ENCODE data around the gene KCNB1. TPM values are rescaled to one million over a fixed set of nuclear protein-coding genes. Genes with fewer than 3 reads are reported as not detected.

The KCNB1 gene
- total RNA-seq, 4 donors from 2014 or later = 3.9 to 11.7 (median 6.7) TPM

DNA sequence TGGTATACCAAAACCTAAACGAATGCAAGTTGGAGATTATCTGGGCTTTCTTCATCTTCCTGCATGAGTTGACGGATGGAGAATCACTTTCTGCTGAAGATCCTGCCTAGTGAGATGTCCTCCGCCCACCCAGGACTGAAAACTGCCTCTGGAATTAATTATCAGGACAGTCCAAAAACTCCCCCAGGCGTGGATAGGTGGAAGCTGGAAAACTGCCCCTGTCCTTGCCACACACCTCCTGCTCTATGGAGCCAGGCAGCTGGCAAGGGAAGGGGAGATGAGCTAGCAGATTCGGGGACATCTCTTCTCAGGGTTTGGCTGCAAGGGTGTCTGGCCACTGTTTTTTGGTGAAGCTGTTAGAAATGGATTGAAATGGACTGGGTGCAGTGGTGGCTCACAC, 115.4 kb downstream of the KCNB1 start:
- H3K9me3 ChIP-seq = no peaks in the 10 kb centered on the region
- DNase-seq (ENCODE audit: low spot score in 2 of 2) = no peak
- TF ChIP-seq, protein P1, sequence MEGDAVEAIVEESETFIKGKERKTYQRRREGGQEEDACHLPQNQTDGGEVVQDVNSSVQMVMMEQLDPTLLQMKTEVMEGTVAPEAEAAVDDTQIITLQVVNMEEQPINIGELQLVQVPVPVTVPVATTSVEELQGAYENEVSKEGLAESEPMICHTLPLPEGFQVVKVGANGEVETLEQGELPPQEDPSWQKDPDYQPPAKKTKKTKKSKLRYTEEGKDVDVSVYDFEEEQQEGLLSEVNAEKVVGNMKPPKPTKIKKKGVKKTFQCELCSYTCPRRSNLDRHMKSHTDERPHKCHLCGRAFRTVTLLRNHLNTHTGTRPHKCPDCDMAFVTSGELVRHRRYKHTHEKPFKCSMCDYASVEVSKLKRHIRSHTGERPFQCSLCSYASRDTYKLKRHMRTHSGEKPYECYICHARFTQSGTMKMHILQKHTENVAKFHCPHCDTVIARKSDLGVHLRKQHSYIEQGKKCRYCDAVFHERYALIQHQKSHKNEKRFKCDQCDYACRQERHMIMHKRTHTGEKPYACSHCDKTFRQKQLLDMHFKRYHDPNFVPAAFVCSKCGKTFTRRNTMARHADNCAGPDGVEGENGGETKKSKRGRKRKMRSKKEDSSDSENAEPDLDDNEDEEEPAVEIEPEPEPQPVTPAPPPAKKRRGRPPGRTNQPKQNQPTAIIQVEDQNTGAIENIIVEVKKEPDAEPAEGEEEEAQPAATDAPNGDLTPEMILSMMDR (IDR thresholded peaks at IDR 0.05) = no peak
- peaks cover 0 to 13% (median 0%) of the 10 kb centered on the region in 4 donors for H3K4me1 ChIP-seq
- WGBS, 2 donors = 54 to 68% methylated on average over 4 to 5 of the region's 5 CpGs
- H3K27ac ChIP-seq = no peak overlapping the region
- no peaks in the 10 kb centered on the region for H3K27me3 ChIP-seq
- no peaks in the 10 kb centered on the region for H3K36me3 ChIP-seq
- H3K4me3 ChIP-seq = no peak overlapping the region

DNA sequence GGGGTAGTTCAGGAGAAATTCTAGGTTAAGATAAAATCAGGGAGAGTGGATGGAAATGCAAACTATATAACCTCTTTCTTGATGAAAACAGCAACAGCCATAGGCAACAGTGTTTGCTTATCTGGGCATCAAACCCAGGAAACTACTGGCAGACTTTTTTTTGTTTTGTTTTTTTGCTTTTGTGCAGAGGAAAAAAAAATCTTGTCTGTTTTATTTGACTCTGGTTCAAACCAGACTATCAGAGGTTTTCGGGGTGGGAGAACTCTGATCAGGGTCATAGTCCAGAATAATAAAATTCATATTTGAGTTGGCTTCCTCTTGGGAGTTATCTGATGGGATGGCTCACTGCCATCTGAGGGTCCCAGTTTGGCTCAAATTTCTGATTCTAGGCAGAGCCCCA, 115.8 kb downstream of the KCNB1 start:
- no peak for DNase-seq (ENCODE audit: low spot score in 2 of 2)
- no peaks in the 10 kb centered on the region for H3K36me3 ChIP-seq

DNA sequence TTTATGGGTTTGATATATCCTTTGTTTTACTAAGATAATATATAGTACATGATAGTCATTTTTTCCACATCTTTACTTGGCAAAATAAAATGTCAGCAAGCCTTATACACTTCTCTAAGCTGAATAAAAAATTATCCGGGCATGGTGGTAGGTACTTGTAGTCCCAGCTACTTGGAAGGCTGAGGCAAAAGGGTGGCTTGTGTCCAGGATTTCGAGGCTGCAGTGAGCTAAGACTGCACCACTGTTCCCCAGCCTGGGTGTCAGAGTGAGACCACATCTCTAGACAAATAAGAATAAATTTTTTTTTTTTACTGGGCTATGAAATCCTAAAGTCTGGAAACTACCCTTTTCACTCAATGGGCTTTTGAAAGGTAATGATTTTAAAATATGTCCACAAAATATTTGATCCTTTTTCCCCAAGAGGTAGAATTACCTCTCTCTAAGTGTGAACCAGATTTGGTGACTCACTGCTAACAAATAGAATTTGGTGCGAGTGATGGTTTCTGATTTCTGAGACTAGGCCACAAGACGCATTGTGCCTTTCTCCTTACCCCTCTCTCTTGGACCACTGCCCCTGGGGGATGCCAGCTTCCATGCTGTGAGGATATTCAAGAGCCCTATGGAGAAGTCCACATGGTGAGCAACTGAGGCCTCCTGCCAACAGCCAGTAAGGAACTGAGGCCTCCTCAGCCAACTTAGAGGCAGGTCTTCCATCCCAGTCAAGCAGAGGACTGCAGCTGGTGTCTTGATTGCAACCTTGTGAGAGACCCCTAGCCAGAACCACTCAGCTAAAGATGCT, 120.4 kb downstream of the KCNB1 start:
- Histone ChIP-seq H3K36me3 (no peaks in the 10 kb centered on the region), H3K4me1 (peaks cover 0 to 13% (median 0%) of the 10 kb centered on the region in 4 donors), H3K27ac (no peak overlapping the region), H3K9me3 (no peaks in the 10 kb centered on the region), H3K27me3 (no peaks in the 10 kb centered on the region), H3K4me3 (no peak overlapping the region)
- 57 to 83% methylated on average over 4 of the region's 4 CpGs for WGBS, 2 donors
- TF ChIP-seq POLR2A (IDR thresholded peaks at IDR 0.05) = no peak
- TF ChIP-seq EP300 (IDR thresholded peaks at IDR 0.05) = no peak
- TF ChIP-seq, protein P1 (IDR thresholded peaks at IDR 0.05) = no peak
- DNase-seq (ENCODE audit: low spot score in 2 of 2) = no peak

More for the DNA sequence above, 115.8 kb downstream of the KCNB1 start:
- 43 to 48% methylated on average over 1 of the region's 1 CpG for WGBS, 2 donors
- Histone ChIP-seq H3K27me3 (no peaks in the 10 kb centered on the region), H3K27ac (no peak overlapping the region), H3K4me3 (no peak overlapping the region), H3K4me1 (peaks cover 0 to 13% (median 0%) of the 10 kb centered on the region in 4 donors), H3K9me3 (no peaks in the 10 kb centered on the region)
- TF ChIP-seq, protein P1 (IDR thresholded peaks at IDR 0.05) = no peak
- no peak for TF ChIP-seq POLR2A (IDR thresholded peaks at IDR 0.05)
- no peak for TF ChIP-seq EP300 (IDR thresholded peaks at IDR 0.05)

DNA sequence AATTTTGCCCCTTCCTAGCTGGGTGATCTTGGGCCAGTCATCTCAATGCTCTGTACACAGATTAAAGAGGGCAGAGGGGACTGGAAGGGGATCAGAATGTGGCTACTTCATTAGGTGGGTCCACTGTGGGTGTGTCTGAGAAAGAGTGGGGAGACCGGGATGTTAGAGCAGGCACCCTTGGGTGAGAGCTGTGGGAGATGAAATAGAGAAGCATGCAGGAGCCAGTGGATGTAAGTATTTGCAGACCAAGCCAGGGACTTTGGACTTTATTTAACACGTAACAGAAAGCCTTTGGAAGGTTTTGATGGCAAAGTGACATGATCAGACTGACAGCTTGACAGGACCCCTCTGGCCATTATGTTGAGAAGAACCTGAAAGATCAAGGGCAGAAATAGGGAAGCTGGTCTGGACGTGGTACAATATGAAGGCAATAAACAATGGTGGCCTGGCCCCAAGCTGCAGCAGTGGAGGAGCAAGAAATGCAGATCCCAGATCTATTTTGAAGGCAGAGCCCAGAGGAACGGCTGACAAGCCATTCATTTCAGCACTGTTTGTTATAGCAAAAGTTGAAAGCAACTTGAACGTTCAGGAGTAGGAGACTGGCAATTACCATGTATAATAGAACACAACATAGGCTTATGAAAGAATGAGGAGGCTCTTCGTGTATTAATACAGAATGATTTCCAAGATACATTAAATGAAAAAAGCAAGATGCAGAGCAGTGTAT, 122.1 kb downstream of the KCNB1 start:
- Histone ChIP-seq H3K9me3 (no peaks in the 10 kb centered on the region), H3K27me3 (no peaks in the 10 kb centered on the region), H3K4me1 (no peaks in the 10 kb centered on the region), H3K27ac (no peak overlapping the region), H3K36me3 (no peaks in the 10 kb centered on the region), H3K4me3 (no peak overlapping the region)
- DNase-seq (ENCODE audit: low spot score in 2 of 2) = no peak
- 54 to 66% methylated on average over 6 of the region's 6 CpGs for WGBS, 2 donors
- TF ChIP-seq POLR2A (IDR thresholded peaks at IDR 0.05) (no peak), EP300 (IDR thresholded peaks at IDR 0.05) (no peak)
- TF ChIP-seq, protein P1 (IDR thresholded peaks at IDR 0.05) = no peak

DNA sequence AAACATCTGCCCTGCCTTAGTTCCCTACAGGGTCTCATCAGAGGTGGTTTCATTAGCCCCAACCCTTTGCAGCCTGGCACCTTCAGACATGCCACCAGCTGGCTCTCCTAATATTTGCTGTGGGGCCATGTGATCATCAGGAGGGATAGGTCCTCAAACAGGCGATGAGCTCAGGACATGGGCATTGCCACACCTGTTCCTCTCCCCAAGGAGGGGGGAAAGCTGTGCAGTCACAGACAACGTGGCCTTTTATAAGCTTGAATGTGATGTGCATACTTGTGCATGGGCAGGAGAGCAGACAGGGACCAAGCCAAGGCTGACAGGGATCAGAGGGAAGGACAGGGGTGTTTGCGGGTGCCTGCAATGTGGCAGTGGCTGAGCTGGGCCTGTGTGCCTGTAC, 125.8 kb downstream of the KCNB1 start:
- WGBS, 2 donors = 64 to 68% methylated on average over 3 of the region's 3 CpGs

More for the DNA sequence above, 125.8 kb downstream of the KCNB1 start:
- no peak for TF ChIP-seq EP300 (IDR thresholded peaks at IDR 0.05)
- no peak for TF ChIP-seq POLR2A (IDR thresholded peaks at IDR 0.05)
- TF ChIP-seq, protein P1 (IDR thresholded peaks at IDR 0.05) = no peak
- Histone ChIP-seq H3K9me3 (no peaks in the 10 kb centered on the region), H3K4me1 (no peaks in the 10 kb centered on the region), H3K36me3 (no peaks in the 10 kb centered on the region), H3K27me3 (no peaks in the 10 kb centered on the region), H3K27ac (no peak overlapping the region), H3K4me3 (no peak overlapping the region)
- no peak for DNase-seq (ENCODE audit: low spot score in 2 of 2)

Data from tibial nerve (tissue), 4 donors.